ENCODE data around the gene RAD18. TPM values are rescaled to one million over a fixed set of nuclear protein-coding genes. Genes with fewer than 3 reads are reported as not detected.

Gene RAD18
- total RNA-seq, 1 experiment from 2014 or later: 42.5 TPM

DNA sequence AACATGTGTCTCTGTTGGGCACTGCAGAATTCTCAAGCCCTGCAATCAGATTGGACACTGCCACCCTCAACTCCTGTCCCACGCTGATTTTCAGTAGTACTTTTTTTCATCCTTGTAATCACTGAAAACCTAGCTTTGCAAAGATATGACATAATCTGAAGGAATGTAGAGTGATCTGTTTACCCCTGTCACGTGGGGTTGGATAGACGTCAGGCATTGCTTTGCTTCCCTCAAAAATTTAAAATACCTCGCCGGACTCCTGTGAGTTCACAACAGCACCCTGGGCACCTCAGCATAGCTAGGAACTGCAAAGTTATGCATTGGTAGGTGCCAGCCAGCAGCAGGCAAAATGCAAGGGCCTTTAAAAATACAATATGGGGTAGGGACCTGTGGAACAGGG is 122.7 kb downstream of the RAD18 start:
- CTCF ChIA-PET: no interaction called here
- no peaks in the 10 kb centered on the region for H3K9me3 ChIP-seq (ENCODE audit: low read depth, low read length, poor library complexity, severe bottlenecking)
- no peaks in the 10 kb centered on the region for H3K4me1 ChIP-seq (ENCODE audit: insufficient read depth, low read length, poor library complexity, severe bottlenecking)
- intact Hi-C loops (cut with micrococcal nuclease; ENCODE audit: unreplicated experiment): no loop called here
- no peak overlapping the region for H3K27ac ChIP-seq (ENCODE audit: low read depth, low read length, poor library complexity, severe bottlenecking)
- no peaks in the 10 kb centered on the region for H3K27me3 ChIP-seq (replicated peaks; ENCODE audit: insufficient read depth, low read depth, low read length, poor library complexity)
- BruUV-seq (replicated peaks): no TSS peak
- POLR2A ChIA-PET (ENCODE audit: low non-redundant PET): no interaction called here
- H3K4me3 ChIP-seq (ENCODE audit: low read depth, low read length, poor library complexity, severe bottlenecking): no peak overlapping the region
- H3K36me3 ChIP-seq (ENCODE audit: insufficient read depth, low read length, poor library complexity, severe bottlenecking): no peaks in the 10 kb centered on the region
- TF ChIP-seq EZH2 (IDR thresholded peaks at IDR 0.05; ENCODE audit: borderline replicate concordance, low read depth, low read length, poor library complexity, severe bottlenecking): no peak
- TF ChIP-seq, protein P1, sequence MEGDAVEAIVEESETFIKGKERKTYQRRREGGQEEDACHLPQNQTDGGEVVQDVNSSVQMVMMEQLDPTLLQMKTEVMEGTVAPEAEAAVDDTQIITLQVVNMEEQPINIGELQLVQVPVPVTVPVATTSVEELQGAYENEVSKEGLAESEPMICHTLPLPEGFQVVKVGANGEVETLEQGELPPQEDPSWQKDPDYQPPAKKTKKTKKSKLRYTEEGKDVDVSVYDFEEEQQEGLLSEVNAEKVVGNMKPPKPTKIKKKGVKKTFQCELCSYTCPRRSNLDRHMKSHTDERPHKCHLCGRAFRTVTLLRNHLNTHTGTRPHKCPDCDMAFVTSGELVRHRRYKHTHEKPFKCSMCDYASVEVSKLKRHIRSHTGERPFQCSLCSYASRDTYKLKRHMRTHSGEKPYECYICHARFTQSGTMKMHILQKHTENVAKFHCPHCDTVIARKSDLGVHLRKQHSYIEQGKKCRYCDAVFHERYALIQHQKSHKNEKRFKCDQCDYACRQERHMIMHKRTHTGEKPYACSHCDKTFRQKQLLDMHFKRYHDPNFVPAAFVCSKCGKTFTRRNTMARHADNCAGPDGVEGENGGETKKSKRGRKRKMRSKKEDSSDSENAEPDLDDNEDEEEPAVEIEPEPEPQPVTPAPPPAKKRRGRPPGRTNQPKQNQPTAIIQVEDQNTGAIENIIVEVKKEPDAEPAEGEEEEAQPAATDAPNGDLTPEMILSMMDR (conservative IDR thresholded peaks at IDR 0.05; ENCODE audit: low read depth, low read length): no peak
- DNase-seq (ENCODE audit: low spot score): no peak

DNA sequence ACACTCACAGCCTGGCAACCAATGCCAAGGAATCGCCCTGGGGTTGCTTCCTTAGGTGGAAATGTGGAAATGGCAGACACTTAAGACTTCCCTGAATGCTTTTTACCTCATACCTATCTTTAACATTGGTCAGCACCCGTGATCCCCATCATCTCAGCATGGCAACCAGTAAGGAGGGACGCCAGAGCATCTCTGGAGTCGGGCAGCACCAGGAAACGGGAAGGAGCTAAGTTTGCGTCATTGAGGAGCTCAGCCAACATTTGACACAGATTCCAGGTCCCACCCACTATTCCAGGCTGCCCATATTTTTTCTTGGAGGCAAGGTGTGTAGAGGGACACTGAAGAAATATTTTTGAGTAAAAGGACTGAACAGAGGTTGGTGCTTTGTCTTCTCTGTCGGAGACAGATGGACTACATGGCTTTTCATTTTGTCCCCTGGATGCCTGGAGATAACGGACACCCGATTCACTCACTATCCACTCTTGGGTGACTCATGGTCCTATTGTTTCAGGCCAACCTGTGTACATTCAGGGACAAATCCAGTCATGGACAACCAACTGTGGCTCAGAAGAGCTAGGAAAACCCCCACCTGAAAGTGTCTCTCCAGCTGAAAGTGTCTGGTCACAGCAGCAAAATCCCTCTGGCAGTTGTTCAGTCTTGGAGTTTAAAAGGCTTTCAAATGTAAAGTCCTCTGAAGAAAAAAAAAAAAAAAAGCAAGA is 123.5 kb downstream of the RAD18 start:
- BruUV-seq (replicated peaks): no TSS peak
- DNase-seq (ENCODE audit: low spot score): no peak
- H3K36me3 ChIP-seq (ENCODE audit: insufficient read depth, low read length, poor library complexity, severe bottlenecking): no peaks in the 10 kb centered on the region
- ChIA-PET POLR2A (ENCODE audit: low non-redundant PET) (no interaction called here), CTCF (no interaction called here)
- no peak for TF ChIP-seq EZH2 (IDR thresholded peaks at IDR 0.05; ENCODE audit: borderline replicate concordance, low read depth, low read length, poor library complexity, severe bottlenecking)
- TF ChIP-seq, protein P1 (conservative IDR thresholded peaks at IDR 0.05; ENCODE audit: low read depth, low read length): no peak
- H3K27me3 ChIP-seq (replicated peaks; ENCODE audit: insufficient read depth, low read depth, low read length, poor library complexity): no peaks in the 10 kb centered on the region
- intact Hi-C loops (cut with micrococcal nuclease; ENCODE audit: unreplicated experiment): no loop called here
- H3K4me1 ChIP-seq (ENCODE audit: insufficient read depth, low read length, poor library complexity, severe bottlenecking): no peaks in the 10 kb centered on the region
- H3K27ac ChIP-seq (ENCODE audit: low read depth, low read length, poor library complexity, severe bottlenecking): no peak overlapping the region
- no peaks in the 10 kb centered on the region for H3K9me3 ChIP-seq (ENCODE audit: low read depth, low read length, poor library complexity, severe bottlenecking)
- H3K4me3 ChIP-seq (ENCODE audit: low read depth, low read length, poor library complexity, severe bottlenecking): no peak overlapping the region

DNA sequence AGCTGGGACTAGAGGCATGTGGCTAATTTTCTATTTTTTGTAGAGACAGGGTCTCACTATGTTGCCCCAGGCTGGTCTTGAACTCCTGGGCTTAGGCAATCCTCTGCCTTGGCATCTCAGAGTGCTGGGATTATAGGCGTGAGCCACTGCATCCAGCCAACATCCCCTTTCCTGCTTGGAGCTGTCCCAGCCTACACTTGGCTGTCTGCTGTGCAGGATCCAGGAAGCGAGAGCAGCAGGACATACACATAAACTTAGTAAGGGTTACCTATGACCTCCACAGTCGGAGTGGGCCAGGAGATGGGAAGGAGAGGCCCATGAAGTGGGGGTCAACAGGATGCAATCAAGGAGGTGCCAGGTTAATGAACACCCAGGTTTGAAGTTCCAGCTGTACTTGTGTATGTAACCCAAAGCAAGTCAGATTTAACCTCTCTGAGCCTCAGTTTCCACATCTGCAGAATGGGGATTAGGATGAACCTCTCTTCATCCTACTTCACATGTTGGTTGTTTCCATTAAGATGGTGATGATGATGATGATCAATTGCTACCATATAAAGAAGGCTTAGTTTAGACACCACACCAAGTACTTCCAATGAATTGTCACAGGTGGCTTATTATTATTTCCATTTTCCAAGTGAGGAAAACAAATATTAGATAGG is 124.4 kb downstream of the RAD18 start:
- DNase-seq (ENCODE audit: low spot score): no peak
- intact Hi-C loops (cut with micrococcal nuclease; ENCODE audit: unreplicated experiment): no loop called here
- Histone ChIP-seq H3K4me1 (ENCODE audit: insufficient read depth, low read length, poor library complexity, severe bottlenecking) (no peaks in the 10 kb centered on the region), H3K27ac (ENCODE audit: low read depth, low read length, poor library complexity, severe bottlenecking) (no peak overlapping the region), H3K27me3 (replicated peaks; ENCODE audit: insufficient read depth, low read depth, low read length, poor library complexity) (no peaks in the 10 kb centered on the region), H3K4me3 (ENCODE audit: low read depth, low read length, poor library complexity, severe bottlenecking) (no peak overlapping the region), H3K9me3 (ENCODE audit: low read depth, low read length, poor library complexity, severe bottlenecking) (no peaks in the 10 kb centered on the region), H3K36me3 (ENCODE audit: insufficient read depth, low read length, poor library complexity, severe bottlenecking) (no peaks in the 10 kb centered on the region)
- ChIA-PET POLR2A (ENCODE audit: low non-redundant PET) (no interaction called here), CTCF (no interaction called here)
- no TSS peak for BruUV-seq (replicated peaks)
- TF ChIP-seq EZH2 (IDR thresholded peaks at IDR 0.05; ENCODE audit: borderline replicate concordance, low read depth, low read length, poor library complexity, severe bottlenecking): no peak
- TF ChIP-seq, protein P1 (conservative IDR thresholded peaks at IDR 0.05; ENCODE audit: low read depth, low read length): no peak
